ENCODE measurements around the gene IDH3G. TPM values are rescaled to one million over a fixed set of nuclear protein-coding genes. Genes with fewer than 3 reads are reported as not detected.

IDH3G gene
- total and polyA plus RNA-seq, 2 of the 8 experiments (the other 6 are each of a cell fraction or from before 2014, with no cell fraction given) = 39.4 to 66.7 TPM

- H3K4me2 ChIP-seq (ENCODE audit: insufficient read depth in 1 of 2, low read depth in 2 of 2, low read length in 2 of 2) = no peak overlapping the region
- H3K79me1 ChIP-seq (ENCODE audit: low read depth, low read length) = no peaks in the 10 kb centered on the region; the same call in none of the 2 replicates
- H3K79me2 ChIP-seq (ENCODE audit: control insufficient read depth in 1 of 2, insufficient read depth in 2 of 2, low read length in 2 of 2) = peaks cover 0 to 25% of the 10 kb centered on the region in 2 experiments; a peak in 1 of 4 replicates
- no peak overlapping the region for H3K4me3 ChIP-seq (ENCODE audit: extremely low read depth in 1 of 4, insufficient read depth in 2 of 4, low read depth in 3 of 4, low read length in 4 of 4)
- H2AFZ ChIP-seq (ENCODE audit: low read length) = no peak overlapping the region
- no peak overlapping the region for H3K27ac ChIP-seq (ENCODE audit: low read depth, low read length)
- H3K4me1 ChIP-seq (replicated peaks in 1 of 4; ENCODE audit: control insufficient read depth in 3 of 4, insufficient read depth in 4 of 4, low read length in 3 of 4) = peaks cover 0 to 17% (median 6%) of the 10 kb centered on the region in 4 experiments; a peak in 4 of 7 replicates
- H2BK20ac ChIP-seq (ENCODE audit: low read length) = no peak overlapping the region
- H2AK5ac ChIP-seq (ENCODE audit: low read depth, low read length) = no peak overlapping the region
- no peak overlapping the region for H3K9ac ChIP-seq (replicated peaks in 1 of 4; ENCODE audit: extremely low read depth in 1 of 4, low read depth in 3 of 4, low read length in 3 of 4)
- H4K91ac ChIP-seq (replicated peaks; ENCODE audit: insufficient read length, low read length) = no peak overlapping the region
- no peak overlapping the region for H3K4ac ChIP-seq (replicated peaks; ENCODE audit: insufficient read length, low read depth, low read length)
- no peak overlapping the region for H4K5ac ChIP-seq (ENCODE audit: insufficient read length, low read depth, low read length)
- H2BK120ac ChIP-seq (replicated peaks; ENCODE audit: low read depth, low read length) = no peak overlapping the region
- no peak overlapping the region for H3K23ac ChIP-seq (ENCODE audit: insufficient read length)
- no peak overlapping the region for H3K18ac ChIP-seq (ENCODE audit: extremely low read depth, low read length)
- no peaks in the 10 kb centered on the region for H3K27me3 ChIP-seq (replicated peaks in 1 of 4; ENCODE audit: control insufficient read depth in 3 of 4, extremely low read depth in 1 of 4, insufficient read depth in 3 of 4, low read length in 3 of 4)
- ChIA-PET POLR2A (ENCODE audit: partially characterized antibody) (interaction anchor here (1.7 to 2.2 kb wide), 2 partner anchors 10 to 128 kb away, joined by 5 to 8 read pairs; partner anchors contain the start of gene ARHGAP4), CTCF (ENCODE audit: partially characterized antibody) (interaction anchor here (1.2 to 2.0 kb wide), 3 partner anchors 15 to 126 kb away, joined by 3 to 5 read pairs (median 4); no protein-coding TSS in a partner anchor)
- H3K9me3 ChIP-seq (ENCODE audit: insufficient read depth in 2 of 2, low read depth in 1 of 2, low read length in 1 of 2) = no peaks in the 10 kb centered on the region
- H3K14ac ChIP-seq (ENCODE audit: insufficient read length) = no peak overlapping the region
- no peak for TF ChIP-seq BACH1 (IDR thresholded peaks at IDR 0.05; ENCODE audit: low read length)
- no peak for TF ChIP-seq KDM4A (IDR thresholded peaks at IDR 0.05; ENCODE audit: low read depth, low read length, severe bottlenecking)
- TF ChIP-seq RBBP5 (IDR thresholded peaks at IDR 0.05; ENCODE audit: borderline replicate concordance, low read depth, low read length) = no peak
- no peak for TF ChIP-seq SIX5 (IDR thresholded peaks at IDR 0.05; ENCODE audit: low read depth, low read length)
- no peak for TF ChIP-seq CHD1 (IDR thresholded peaks at IDR 0.05; ENCODE audit: low read depth, low read length)
- no peak for TF ChIP-seq ZNF274 (IDR thresholded peaks at IDR 0.05; ENCODE audit: borderline replicate concordance, extremely low read depth, low read length)
- TF ChIP-seq JUND (IDR thresholded peaks at IDR 0.05; ENCODE audit: low read length) = no peak
- TF ChIP-seq EZH2 (IDR thresholded peaks at IDR 0.05; ENCODE audit: low read depth, low read length, severe bottlenecking) = no peak
- TF ChIP-seq, protein P1, sequence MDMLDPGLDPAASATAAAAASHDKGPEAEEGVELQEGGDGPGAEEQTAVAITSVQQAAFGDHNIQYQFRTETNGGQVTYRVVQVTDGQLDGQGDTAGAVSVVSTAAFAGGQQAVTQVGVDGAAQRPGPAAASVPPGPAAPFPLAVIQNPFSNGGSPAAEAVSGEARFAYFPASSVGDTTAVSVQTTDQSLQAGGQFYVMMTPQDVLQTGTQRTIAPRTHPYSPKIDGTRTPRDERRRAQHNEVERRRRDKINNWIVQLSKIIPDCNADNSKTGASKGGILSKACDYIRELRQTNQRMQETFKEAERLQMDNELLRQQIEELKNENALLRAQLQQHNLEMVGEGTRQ (IDR thresholded peaks at IDR 0.05; ENCODE audit: low read length) = no peak
- no peak overlapping the region for H4K8ac ChIP-seq (ENCODE audit: extremely low read depth, insufficient read depth, low read length)
- DNase-seq (ENCODE audit: low read depth in 1 of 2, low spot score in 2 of 2) = no peak
- no peak overlapping the region for H3K56ac ChIP-seq (replicated peaks; ENCODE audit: insufficient read length, low read depth, low read length)
- H2BK5ac ChIP-seq (ENCODE audit: low read depth, low read length) = no peak overlapping the region
- FAIRE-seq = no peak
- H2BK12ac ChIP-seq (ENCODE audit: low read depth, low read length) = no peak overlapping the region
- peaks cover 0 to 20% (median 6%) of the 10 kb centered on the region in 4 experiments; a peak in 3 of 8 replicates for H3K36me3 ChIP-seq (ENCODE audit: control insufficient read depth in 2 of 4, insufficient read depth in 4 of 4, low read length in 3 of 4)
- peaks cover 2% of the 10 kb centered on the region; the same call in 1 of the 2 replicates for H3K23me2 ChIP-seq (ENCODE audit: low read depth, low read length)
- peaks cover 0 to 10% of the 10 kb centered on the region in 2 experiments for H4K20me1 ChIP-seq (replicated peaks in 1 of 2; ENCODE audit: control insufficient read depth in 1 of 2, insufficient read depth in 2 of 2, low read length in 2 of 2)
- no peak overlapping the region for H2BK15ac ChIP-seq (ENCODE audit: low read length)
- WGBS, 2 experiments (ENCODE audit: extremely low coverage in 1 of 2, insufficient coverage in 1 of 2, insufficient read length in 1 of 2, insufficient replicate concordance in 2 of 2, low coverage in 1 of 2, low lambda C conversion rate in 2 of 2, missing lambda C conversion rate in 1 of 2) = 95% methylated on average over 4 of the region's 15 CpGs; no CpG with 5 or more reads in 1 of the 2 experiments
Observed at GRCh38 chrX:153797415-153798015, 3.3 kb upstream of the IDH3G start.

All from H1 (cell line).